Measurements from ENCODE around the gene AFAP1L1.

The AFAP1L1 gene

DNA sequence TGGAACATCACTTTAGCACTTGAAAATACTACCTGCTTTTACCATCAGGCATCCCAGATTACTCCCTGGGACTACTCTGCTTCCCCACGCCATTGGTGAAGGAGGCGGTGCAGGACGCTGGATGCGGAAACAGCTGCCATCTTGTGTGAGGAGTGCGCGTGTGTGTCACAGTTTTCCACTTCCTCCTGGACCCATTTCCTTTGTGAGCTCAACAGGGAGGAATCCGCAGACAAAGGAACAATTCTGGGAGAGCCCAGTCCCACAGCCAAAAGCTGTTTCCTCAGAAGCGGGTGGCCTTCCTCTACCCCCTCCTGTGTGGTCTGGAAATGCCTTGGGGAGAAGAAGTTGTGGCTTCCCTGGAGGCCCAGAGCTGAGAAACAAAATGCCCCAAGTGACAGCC, 16.8 kb downstream of the AFAP1L1 start:
- DNase-seq (ENCODE audit: low read depth): no peak

- no peak for DNase-seq (ENCODE audit: low read depth)
Observed at GRCh38 chr5:149289301-149289700, 17.6 kb downstream of the AFAP1L1 start.

GRCh38 chr5:149294872-149295829, 23.5 kb downstream of the AFAP1L1 start:
- DNase-seq (ENCODE audit: low read depth): no peak

- DNase-seq (ENCODE audit: low read depth): no peak
Observed at GRCh38 chr5:149297340-149298025, 25.8 kb downstream of the AFAP1L1 start.

DNA sequence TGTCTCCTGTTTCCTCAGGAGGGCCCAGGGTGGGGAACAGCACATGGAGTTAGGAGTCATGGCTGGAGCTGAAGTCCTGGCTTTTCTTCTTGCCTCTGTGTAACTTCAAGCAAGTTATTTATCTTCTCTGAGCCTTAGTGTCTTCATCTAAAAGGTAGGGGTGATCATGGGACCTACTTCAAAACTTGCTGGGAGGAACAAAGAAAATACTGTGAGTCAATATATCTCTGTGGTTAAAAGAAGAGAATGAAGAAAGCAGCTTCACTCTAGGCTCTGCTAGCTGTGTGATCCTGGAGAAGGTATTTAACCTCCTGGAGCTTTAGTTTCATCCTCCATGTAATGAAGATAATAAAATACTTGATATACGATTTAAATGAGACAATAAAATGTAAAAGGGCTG, 26.5 kb downstream of the AFAP1L1 start:
- no peak for DNase-seq (ENCODE audit: low read depth)

- no peak for DNase-seq (ENCODE audit: low read depth)
Observed at GRCh38 chr5:149298842-149299404, 27.3 kb downstream of the AFAP1L1 start.

DNA sequence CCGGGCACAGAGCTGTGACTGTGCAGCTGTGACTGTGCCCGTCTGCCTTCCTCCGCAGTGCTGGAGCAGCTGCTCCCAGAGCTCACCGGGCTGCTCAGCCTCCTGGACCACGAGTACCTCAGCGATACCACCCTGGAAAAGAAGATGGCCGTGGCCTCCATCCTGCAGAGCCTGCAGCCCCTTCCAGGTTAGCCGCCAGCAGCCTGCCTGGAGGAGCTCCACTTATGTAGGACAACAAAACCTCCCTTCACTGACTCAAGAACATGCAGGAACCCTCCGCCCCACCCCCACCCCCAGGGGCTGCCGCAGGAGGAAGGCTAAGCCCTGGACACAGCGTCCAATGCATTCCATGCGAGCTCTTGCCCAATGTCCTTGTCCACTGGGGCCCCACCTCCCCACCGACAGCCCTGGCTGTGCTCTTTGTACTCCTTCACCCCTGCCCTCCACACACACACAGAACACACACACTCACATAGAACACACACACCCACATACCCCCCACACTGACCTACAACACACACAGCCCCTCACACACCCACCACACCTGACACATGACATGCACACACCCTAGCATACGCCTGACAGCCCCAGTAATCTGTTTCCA, 27.9 kb downstream of the AFAP1L1 start:
- DNase-seq (ENCODE audit: low read depth): no peak

- no peak for DNase-seq (ENCODE audit: low read depth)
Observed at GRCh38 chr5:149300441-149300840, 28.8 kb downstream of the AFAP1L1 start.

DNA sequence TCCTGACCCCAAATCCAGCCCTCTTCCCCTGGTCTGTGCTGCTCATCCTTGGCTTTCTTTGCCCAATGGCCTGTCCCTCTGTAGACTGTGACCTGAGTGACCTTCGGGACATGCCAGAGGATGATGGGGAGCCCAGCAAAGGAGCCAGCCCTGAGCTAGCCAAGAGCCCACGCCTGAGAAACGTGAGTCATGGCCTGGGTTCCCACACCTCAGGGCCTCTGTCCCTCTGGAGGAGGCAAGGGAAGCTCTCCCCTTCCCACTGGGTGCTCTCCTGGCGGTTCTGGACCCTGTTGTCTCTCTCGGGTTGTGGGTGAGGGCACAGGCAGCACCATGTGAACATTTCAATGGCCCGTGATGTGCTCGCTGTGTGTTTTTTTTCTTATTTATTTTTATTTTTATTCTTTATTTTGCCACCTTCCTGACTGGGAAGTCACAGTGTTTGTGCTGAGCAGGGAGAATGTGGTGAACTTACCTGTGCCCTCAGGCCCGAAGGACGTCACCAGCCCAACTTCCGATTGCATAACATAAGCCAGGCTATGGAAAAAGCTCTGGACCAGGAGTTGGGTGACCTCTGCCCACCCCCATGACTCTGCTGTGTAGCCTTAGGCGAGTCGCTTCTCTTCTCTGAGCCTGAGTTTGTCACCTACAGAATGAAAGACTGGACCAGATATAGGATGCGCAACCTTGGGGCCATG, 29.5 kb downstream of the AFAP1L1 start:
- DNase-seq (ENCODE audit: low read depth): no peak

DNA sequence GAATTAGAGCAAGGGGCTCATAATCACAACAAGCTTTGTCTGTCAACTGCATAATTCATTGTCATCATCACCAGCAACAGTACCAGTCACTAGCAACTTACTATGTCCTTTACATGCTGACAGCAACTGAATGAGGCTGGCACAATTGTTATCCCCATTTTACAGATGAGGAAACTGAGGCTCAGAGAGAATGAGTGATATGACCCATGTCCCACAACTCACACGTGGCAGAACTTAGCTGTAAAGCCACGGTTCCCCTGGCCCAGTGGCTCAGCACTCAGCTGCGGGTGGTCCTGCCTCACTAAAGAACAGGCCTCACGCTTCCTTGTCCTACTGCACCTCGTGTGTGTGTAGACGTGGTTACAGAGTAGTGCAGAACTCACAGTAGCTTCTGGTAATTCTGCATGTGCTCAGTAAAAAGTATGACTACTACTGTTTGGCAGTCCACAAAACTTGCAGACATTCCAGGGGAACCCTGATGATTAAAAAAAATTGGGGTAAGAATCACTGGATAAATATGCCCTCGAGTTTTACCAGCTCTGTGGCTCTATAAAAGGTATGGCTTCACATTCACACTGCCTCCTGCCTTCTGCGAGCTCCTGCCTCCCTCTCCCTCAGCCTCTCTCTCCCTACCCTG, 30.2 kb downstream of the AFAP1L1 start:
- DNase-seq (ENCODE audit: low read depth): no peak

DNA sequence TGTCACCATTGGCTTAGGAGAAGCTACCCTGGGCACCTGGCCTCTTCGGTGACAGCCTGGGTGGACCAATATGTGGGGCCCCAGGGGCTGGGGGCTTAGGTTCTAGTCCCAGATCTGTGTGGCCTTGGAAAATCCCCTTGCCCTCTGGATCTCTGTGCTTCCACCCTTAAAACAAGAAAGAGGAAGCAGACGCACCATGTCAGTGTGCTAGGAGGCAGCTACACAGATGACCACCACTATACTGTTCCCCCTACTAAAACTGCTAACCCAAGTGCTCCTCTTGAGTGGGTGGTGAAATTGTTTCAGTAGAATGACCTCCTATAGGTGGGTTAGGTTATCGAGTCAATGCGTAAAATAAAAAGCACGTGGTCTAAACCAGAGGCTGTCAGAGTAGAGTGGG, 31.0 kb downstream of the AFAP1L1 start:
- no peak for DNase-seq (ENCODE audit: low read depth)

GRCh38 chr5:149303210-149303609, 31.6 kb downstream of the AFAP1L1 start:
- no peak for DNase-seq (ENCODE audit: low read depth)

DNA sequence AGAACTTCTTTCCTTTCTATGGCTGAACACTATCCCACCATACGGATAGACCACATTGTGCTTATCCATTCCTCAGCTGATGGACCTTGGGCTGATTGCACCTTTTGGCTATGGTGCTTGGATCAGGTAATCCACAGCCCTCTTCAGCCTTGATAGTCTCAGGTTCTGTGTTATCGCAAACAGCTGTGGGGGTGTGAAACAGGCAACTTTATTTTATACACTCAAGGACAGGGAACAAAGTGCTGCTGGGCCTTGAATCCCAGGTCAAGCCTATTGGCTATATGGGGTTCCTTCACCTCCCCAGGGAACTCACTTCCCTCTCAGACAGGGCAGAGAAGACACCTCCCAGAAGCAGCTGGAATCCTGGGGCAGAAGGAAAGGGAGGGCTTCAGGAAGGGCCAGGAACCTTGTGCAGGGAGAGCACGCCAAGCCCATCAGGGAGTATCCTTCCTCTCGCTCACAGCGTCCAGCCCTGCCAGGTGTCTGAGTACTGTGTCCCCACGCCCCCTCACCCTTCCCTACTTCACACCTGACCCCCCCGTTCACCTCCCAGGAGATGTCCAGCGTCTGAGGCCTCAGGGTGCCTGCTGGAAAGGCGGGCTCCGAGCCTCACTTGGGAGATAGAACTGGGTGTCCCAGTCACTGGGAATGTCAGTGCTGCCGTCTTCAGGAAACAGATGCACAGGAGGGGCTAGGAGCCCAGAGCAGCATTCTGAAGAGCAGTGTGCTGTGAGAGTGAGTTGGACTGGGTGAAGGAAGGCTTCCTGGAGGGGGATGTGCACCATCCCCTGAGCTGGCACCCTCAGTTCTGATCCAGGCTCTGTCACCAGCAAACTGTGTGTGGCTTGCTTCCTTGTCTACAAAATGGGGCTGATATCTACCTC, 32.8 kb downstream of the AFAP1L1 start:
- no peak for DNase-seq (ENCODE audit: low read depth)

DNA sequence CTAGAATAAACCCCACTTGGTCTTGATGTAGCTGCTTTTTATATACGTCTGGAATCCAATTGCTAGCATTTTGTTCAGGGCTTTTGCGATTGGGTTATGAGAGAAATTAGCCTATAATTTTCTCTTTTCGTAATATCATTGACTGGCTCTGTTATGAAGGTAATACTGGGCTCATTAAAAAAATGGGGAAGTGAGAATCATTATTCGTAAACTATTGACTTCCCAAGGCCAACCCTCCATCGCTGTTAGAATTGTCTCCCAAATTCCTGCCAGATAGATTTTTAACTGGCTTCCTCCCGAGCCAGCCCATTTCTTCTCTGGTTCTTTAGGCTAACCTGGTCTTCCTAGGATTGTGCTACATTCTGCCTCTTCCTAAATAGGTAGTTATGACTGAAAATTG, 37.7 kb downstream of the AFAP1L1 start:
- no peak for DNase-seq (ENCODE audit: low read depth)

- DNase-seq (ENCODE audit: low read depth): no peak
Observed at GRCh38 chr5:149310488-149310887, 38.8 kb downstream of the AFAP1L1 start.

DNA sequence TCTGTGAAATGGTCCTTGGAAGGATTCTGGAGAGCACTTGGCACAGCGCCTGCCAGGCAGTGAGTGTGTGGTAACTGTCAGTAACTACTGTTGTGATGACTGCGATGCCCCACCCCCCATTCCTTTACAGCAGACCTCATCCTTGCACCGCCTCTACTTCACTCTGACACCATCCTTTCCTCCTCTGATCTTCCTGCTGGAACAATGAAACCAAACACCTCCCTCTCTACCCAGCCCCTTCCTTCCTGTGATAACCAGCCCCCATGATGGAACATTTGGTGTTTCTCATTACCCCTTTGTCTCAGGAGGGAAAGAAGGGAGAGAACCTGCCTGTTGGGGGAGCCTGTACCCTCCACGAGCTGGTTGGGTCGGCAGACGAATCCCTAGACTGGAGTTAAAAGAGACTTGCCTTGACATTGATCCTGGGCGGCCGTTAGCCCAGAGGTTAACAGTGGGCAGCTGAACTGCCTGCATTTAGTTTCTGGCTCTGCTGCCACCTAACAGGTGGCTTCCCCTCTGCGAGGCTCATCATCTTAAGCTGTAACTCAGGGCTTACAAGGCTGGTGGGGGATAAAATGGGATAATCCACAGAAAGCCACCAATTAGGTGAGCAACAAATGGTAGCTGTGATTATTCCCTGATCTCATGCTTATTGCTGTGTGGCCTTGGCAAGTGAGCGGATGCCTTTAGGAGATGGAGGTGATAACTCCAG, 39.4 kb downstream of the AFAP1L1 start:
- DNase-seq (ENCODE audit: low read depth): no peak

GRCh38 chr5:149313151-149313841, 41.6 kb downstream of the AFAP1L1 start:
- no peak for DNase-seq (ENCODE audit: low read depth)

DNA sequence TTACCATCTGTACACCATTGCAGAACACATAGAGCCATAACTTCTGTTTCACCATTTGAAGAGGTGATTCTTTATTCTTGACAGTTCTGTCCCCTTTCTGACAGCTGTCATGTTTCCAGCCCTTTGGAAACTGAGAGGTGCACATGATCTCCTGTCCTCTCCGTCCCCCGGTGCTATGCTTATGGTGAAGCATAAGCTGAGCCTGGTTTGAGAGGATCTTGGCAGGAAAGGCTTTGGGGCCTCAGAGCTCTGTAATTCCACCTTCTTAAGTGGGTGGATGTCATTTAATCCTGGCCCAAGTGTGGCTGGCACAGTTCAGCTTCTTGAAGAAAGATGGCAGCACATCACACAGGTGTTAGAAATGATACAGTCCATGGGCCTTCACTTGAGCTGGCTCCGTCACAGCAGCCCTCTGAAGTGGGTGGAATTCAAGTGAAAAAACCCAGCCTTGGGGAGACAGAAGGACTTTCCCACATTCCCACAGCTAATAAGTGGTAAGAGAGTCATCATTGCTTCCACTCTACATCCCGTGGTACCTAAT, 43.0 kb downstream of the AFAP1L1 start:
- DNase-seq (ENCODE audit: low read depth): no peak

GRCh38 chr5:149315753-149316152, 44.1 kb downstream of the AFAP1L1 start:
- no peak for DNase-seq (ENCODE audit: low read depth)
